ENCODE data around the gene IGSF3.

Gene IGSF3

GRCh38 chr1:116571215-116571919 is 96.2 kb downstream of the IGSF3 start:
- Histone ChIP-seq H3K9ac (no peak overlapping the region), H3K27ac (peak overlapping the region; percentile 92), H3K4me1 (peaks cover 5% of the 10 kb centered on the region), H3K4me3 (ENCODE audit: low read depth, low read length) (peak overlapping the region; percentile 82), H3K79me2 (no peaks in the 10 kb centered on the region), H3K4me2 (ENCODE audit: low read length) (peak overlapping the region; percentile 86), H3K27me3 (ENCODE audit: control insufficient read depth, insufficient read depth, low read length) (no peaks in the 10 kb centered on the region), H3K36me3 (ENCODE audit: control insufficient read depth, insufficient read depth, low read length) (no peaks in the 10 kb centered on the region), H2AFZ (peak overlapping the region; percentile 97), H3K9me3 (ENCODE audit: control insufficient read depth, low read length) (no peaks in the 10 kb centered on the region)
- no peak for TF ChIP-seq CTCF (IDR thresholded peaks at IDR 0.05)

- peak; percentile 69 for TF ChIP-seq CTCF (IDR thresholded peaks at IDR 0.05)
- H3K4me3 ChIP-seq (ENCODE audit: low read depth, low read length), result peak within 1 kb of the TSS; percentile 82
- H3K4me1 ChIP-seq, result peaks cover 5% of the 10 kb centered on the region
- H3K9me3 ChIP-seq (ENCODE audit: control insufficient read depth, low read length), result no peaks in the 10 kb centered on the region
- peak within 1 kb of the TSS; percentile 92 for H3K27ac ChIP-seq
- peak within 1 kb of the TSS; percentile 97 for H2AFZ ChIP-seq
- no peaks in the 10 kb centered on the region for H3K36me3 ChIP-seq (ENCODE audit: control insufficient read depth, insufficient read depth, low read length)
- peak within 1 kb of the TSS; percentile 37 for H3K9ac ChIP-seq
- H3K4me2 ChIP-seq (ENCODE audit: low read length), result peak within 1 kb of the TSS; percentile 86
- H3K27me3 ChIP-seq (ENCODE audit: control insufficient read depth, insufficient read depth, low read length), result no peaks in the 10 kb centered on the region
- H3K79me2 ChIP-seq, result no peaks in the 10 kb centered on the region
Measured at GRCh38 chr1:116570358-116571214, 96.9 kb downstream of the IGSF3 start, which contains the start of gene CD58. Gene CD58, minus strand, starts transcription at chr1:116571026. Its CDS starts 54 bp downstream, at chr1:116570972.

GRCh38 chr1:116569776-116570357 is 97.7 kb downstream of the IGSF3 start:
- Histone ChIP-seq H3K4me2 (ENCODE audit: low read length) (peak overlapping the region; percentile 86), H3K4me1 (peaks cover 3% of the 10 kb centered on the region), H3K27me3 (ENCODE audit: control insufficient read depth, insufficient read depth, low read length) (no peaks in the 10 kb centered on the region), H3K9ac (no peak overlapping the region), H3K79me2 (no peaks in the 10 kb centered on the region), H3K36me3 (ENCODE audit: control insufficient read depth, insufficient read depth, low read length) (no peaks in the 10 kb centered on the region), H2AFZ (peak overlapping the region; percentile 97), H3K4me3 (ENCODE audit: low read depth, low read length) (peak overlapping the region; percentile 82), H3K9me3 (ENCODE audit: control insufficient read depth, low read length) (no peaks in the 10 kb centered on the region), H3K27ac (peak overlapping the region; percentile 92)
- TF ChIP-seq CTCF (IDR thresholded peaks at IDR 0.05), result no peak

- TF ChIP-seq CTCF (IDR thresholded peaks at IDR 0.05), result no peak
- Histone ChIP-seq H2AFZ (no peak overlapping the region), H3K4me1 (peaks cover 3% of the 10 kb centered on the region), H3K9ac (no peak overlapping the region), H3K36me3 (ENCODE audit: control insufficient read depth, insufficient read depth, low read length) (no peaks in the 10 kb centered on the region), H3K79me2 (no peaks in the 10 kb centered on the region), H3K4me3 (ENCODE audit: low read depth, low read length) (no peak overlapping the region), H3K4me2 (ENCODE audit: low read length) (no peak overlapping the region), H3K9me3 (ENCODE audit: control insufficient read depth, low read length) (no peaks in the 10 kb centered on the region), H3K27me3 (ENCODE audit: control insufficient read depth, insufficient read depth, low read length) (no peaks in the 10 kb centered on the region), H3K27ac (no peak overlapping the region)
Measured at GRCh38 chr1:116569381-116569670, 98.2 kb downstream of the IGSF3 start.
